HUES64 (cell line): ENCODE data around the gene RTN1.

Experiments used
- H3K27ac ChIP-seq: 2 replicates; pipeline ENCODE4 v1.7.0; 2013; ENCODE audit warnings: low read depth, low read length, inconsistent platforms
- H3K27me3 ChIP-seq: 2 replicates; pipeline ENCODE4 v1.6.1; 2013; ENCODE audit warnings: mild to moderate bottlenecking, low read length; ENCODE audit not compliant: insufficient read depth
- H3K36me3 ChIP-seq: 2 replicates; pipeline ENCODE4 v1.6.1; 2013; ENCODE audit warnings: mild to moderate bottlenecking, low read length; ENCODE audit not compliant: insufficient read depth
- H3K4me1 ChIP-seq: 2 replicates; pipeline ENCODE4 v1.6.1; 2013; ENCODE audit warnings: mild to moderate bottlenecking, low read length, moderate library complexity; ENCODE audit not compliant: insufficient read depth
- H3K4me3 ChIP-seq: 2 replicates; pipeline ENCODE4 v1.5.1; 2013; ENCODE audit warnings: mild to moderate bottlenecking, low read length, moderate library complexity
- H3K9ac ChIP-seq: 2 replicates; pipeline ENCODE4 v1.6.1; 2013; ENCODE audit warnings: mild to moderate bottlenecking, low read depth, low read length
- H3K9me3 ChIP-seq: 2 replicates; pipeline ENCODE4 v1.6.1; 2013; ENCODE audit warnings: low read depth, low read length; ENCODE audit not compliant: insufficient read depth
- WGBS: fragments of 150-250, 120-280 bp; methylation state at CpG from one replicate; pipeline ENCODE4 v1.1.7; 2013; ENCODE audit warnings: missing lambda C conversion rate; 5-methylcytosine and 5-hydroxymethylcytosine counted together

RTN1 gene

DNA sequence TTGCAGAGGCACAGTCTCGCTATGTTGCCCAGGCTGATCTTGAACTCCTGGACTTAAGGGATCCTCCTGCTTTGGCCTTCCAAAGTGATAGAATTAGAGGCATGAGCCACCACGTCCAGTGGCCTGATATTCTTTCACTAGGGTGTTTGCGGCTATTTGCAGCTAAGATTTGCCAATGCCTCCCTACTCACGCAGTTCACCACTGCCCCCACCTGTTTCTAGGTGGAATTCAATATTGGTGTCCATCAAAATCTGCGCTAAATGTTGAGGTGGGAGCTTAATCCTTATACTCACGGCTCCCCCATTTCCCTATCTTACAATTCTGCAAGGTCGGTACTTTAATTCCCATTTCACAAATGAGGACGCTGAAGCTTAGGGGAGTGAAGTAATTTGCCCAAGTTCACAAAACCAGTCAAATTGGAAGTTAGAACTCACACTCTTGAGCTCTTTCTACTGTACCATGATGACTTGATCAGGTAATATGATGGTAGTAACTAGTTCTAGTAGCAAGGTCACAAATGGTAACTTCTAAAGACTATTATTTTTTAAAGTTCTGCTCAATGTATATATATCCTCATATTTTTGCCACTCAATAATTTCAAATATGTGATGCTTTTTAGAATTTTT lies 27.3 kb upstream of the RTN1 start:
- WGBS: 61% methylated on average over 6 of the region's 8 CpGs
- Histone ChIP-seq H3K27ac (no peak overlapping the region), H3K36me3 (no peaks in the 10 kb centered on the region), H3K27me3 (no peaks in the 10 kb centered on the region), H3K9ac (no peak overlapping the region), H3K4me1 (no peaks in the 10 kb centered on the region), H3K4me3 (no peak overlapping the region), H3K9me3 (no peaks in the 10 kb centered on the region)

DNA sequence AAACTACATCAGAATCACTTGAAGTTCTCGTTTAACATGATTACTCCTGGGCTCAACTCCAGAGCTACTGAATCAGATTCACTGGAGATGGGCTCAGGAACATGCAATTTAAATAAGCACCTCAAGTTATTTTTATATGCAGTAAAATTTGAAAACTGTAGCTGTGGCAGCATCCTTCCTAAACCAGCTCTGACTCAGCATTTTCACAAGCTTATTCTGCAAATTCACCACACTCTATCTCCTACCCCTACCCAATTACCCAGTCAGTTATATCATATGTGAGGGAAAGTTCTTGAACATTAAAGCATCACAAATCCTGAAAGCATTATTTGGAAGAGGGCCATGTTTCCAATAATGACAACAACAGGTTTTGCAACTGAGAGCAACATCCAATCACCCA lies 25.1 kb upstream of the RTN1 start:
- Histone ChIP-seq H3K9me3 (no peaks in the 10 kb centered on the region), H3K36me3 (no peaks in the 10 kb centered on the region), H3K4me1 (no peaks in the 10 kb centered on the region), H3K27ac (no peak overlapping the region), H3K4me3 (no peak overlapping the region), H3K9ac (no peak overlapping the region), H3K27me3 (no peaks in the 10 kb centered on the region)
- WGBS: 96% methylated on average over 1 of the region's 1 CpG

DNA sequence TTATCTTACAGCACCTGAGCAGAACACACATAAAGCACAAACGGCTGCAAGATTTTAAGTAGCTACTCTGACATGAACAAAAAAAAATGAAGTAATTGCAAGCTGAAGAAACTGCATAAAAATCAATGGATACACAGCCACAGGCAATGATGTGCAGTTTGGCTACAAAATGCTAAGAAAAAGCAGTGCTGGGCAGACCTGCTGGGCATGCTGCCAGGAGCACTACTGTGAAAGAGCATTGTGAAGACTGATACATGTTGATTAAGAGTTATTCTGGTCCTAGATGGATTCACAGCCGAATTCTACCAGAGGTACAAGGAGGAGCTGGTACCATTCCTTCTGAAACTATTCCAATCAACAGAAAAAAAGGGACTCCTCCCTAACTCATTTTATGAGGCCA lies 20.1 kb upstream of the RTN1 start:
- Histone ChIP-seq H3K27ac (no peak overlapping the region), H3K27me3 (peaks cover 9% of the 10 kb centered on the region; the same call in 1 of the 2 replicates), H3K9ac (no peak overlapping the region), H3K4me3 (no peak overlapping the region), H3K9me3 (no peaks in the 10 kb centered on the region), H3K4me1 (no peaks in the 10 kb centered on the region), H3K36me3 (no peaks in the 10 kb centered on the region)
- WGBS: 83% methylated on average over 2 of the region's 2 CpGs

DNA sequence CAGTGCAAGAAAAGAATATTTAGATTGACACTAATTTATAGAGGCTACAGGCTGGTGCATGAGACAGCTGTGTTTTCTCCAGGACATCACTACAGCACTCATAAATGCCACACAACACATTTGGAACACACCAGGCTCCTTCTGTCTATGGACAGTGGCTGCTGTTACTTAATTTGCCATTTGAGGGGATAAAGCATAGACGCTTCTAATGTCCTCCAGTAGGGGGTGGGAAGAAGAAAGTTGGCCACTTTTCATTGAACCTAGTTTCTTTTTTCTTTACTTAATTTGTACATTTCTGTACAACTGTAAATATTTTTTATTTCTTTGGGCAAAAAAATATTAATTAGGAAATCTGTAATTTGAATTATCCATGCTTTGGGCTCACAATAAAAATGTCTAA lies 12.4 kb upstream of the RTN1 start:
- 44% methylated on average over 1 of the region's 1 CpG for WGBS
- H3K9ac ChIP-seq: no peak overlapping the region
- no peak overlapping the region for H3K27ac ChIP-seq
- H3K4me3 ChIP-seq: no peak overlapping the region
- no peaks in the 10 kb centered on the region for H3K9me3 ChIP-seq
- no peaks in the 10 kb centered on the region for H3K4me1 ChIP-seq
- no peaks in the 10 kb centered on the region for H3K36me3 ChIP-seq
- H3K27me3 ChIP-seq: no peaks in the 10 kb centered on the region

DNA sequence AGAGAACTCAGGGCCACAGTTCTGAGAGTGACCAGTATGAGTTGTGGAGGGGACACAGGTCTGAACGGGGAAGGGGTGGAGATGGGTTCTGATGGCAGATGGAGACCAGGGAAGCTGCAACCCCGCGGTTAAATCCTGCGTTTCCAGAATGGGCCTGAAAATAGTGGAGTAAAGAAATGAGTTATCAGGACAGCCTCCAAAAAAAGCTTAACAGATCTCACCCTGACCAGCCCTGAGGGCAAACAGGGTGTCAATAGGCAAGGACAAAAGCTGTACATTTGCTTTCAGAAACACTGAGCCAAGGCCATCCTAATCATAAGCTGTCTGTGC lies 555 bp upstream of the RTN1 start:
- no peaks in the 10 kb centered on the region for H3K36me3 ChIP-seq
- peak overlapping the region; percentile 62 for H3K4me3 ChIP-seq
- 0 out of 2 replicates have a peak overlapping the region, but pooled peaks have one; percentile 36 for H3K9ac ChIP-seq
- H3K9me3 ChIP-seq: no peaks in the 10 kb centered on the region
- 7% methylated on average over 4 of the region's 4 CpGs for WGBS
- peaks cover 5% of the 10 kb centered on the region; the same call in 1 of the 2 replicates for H3K4me1 ChIP-seq
- H3K27me3 ChIP-seq: peaks cover 75% of the 10 kb centered on the region
- H3K27ac ChIP-seq: no peak overlapping the region

DNA sequence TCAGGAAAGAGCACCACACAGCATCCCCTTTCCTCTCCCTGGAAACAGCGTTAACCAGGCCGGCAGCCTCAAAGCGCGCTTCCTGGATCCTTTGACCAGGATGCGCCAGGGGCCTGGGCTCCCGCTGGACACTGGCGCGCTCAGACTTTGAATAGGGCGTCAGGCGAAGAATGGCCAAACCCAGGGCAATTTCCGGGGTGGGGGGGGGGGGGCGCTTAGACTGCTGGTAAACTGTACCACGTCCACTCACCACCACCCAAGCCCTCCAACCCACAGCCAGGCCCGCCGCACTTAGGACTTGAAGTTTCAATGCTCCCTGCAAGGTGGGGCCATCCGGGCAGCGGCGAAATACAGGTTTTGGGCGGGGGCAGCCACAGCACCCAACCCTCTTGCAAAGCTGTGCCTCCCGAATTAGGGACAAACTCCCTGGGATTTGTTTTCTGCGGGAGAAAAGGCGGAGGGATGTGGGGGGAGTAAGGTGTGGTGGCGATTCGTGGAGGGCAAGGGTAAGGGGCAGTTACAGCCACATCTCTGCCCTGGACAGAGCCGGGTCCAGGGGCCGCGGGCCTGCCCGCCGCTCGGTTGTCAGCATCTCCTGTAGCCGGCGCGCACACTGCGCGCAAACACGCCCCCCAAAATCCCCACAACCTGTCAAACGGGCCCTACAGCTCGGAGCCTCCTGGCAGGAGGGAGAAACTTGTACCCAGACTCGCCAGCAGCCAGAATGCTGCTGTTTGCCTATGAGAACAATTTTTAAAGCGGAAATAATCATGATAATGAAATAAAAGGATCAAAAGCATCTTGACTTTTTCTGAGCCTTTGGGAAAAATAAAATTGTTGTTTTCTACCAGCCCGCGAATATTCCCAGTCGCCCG lies 958 bp downstream of the RTN1 start:
- H3K9ac ChIP-seq: no peak overlapping the region
- WGBS: 4% methylated on average over 40 of the region's 44 CpGs
- H3K4me3 ChIP-seq: peak overlapping the region; percentile 62
- peaks cover 81% of the 10 kb centered on the region for H3K27me3 ChIP-seq
- no peaks in the 10 kb centered on the region for H3K36me3 ChIP-seq
- no peak overlapping the region for H3K27ac ChIP-seq
- H3K4me1 ChIP-seq: peaks cover 5% of the 10 kb centered on the region; the same call in 1 of the 2 replicates
- H3K9me3 ChIP-seq: no peaks in the 10 kb centered on the region

DNA sequence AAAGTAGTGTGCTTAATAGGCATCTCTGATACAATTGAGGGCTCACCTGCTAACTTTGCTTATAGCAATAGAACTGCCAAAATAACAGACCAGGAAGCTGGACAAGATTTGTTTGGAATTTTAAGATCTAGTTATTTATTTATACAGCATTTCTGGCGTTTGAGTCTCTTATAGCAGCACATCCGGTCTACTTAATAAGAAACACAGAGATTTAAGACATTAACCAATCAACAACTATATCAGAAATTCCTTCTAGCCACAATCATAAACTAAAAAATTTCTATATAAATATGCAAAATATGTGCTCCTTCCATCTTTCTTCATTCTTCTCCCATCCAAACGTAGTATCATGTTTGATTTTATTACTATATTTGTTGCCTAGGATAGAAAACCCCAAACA lies 2.6 kb downstream of the RTN1 start:
- Histone ChIP-seq H3K9me3 (no peaks in the 10 kb centered on the region), H3K4me1 (peaks cover 5% of the 10 kb centered on the region; the same call in 1 of the 2 replicates), H3K27ac (no peak overlapping the region), H3K36me3 (no peaks in the 10 kb centered on the region), H3K4me3 (no peak overlapping the region), H3K9ac (no peak overlapping the region), H3K27me3 (peaks cover 76% of the 10 kb centered on the region)
- WGBS: 91% methylated on average over 2 of the region's 3 CpGs

DNA sequence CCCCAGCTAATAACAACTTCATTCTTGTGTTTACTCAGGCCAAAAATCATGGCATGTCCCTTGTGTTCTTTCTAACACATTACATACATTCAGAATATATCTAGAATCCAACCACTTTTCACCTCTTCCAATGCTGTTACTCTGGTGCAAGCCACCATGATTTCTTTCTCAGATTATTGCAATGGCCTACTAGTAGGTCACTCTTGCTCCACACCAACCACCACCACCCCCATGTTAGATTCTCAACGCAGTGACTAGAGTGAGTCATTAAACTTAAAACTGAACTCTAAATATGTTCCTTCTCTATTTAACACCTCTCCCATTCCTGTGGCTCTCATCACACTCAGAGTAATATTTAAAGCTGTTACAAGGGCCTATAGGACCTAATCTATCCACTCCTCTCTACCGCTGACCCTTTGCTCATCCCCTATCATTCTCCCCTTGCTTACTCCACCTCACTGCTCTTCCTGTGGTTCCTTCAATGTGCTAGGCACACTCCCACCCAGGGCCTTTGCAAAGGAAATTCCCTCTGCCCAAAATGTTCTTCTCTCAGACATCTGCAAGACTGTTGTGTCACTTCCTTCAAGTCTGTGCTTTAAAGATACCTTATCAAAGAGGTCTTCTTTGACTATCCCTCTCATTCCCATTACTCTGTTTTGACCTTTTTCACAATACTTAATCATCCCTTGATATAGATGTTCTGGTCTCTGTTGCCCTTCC lies 6.6 kb downstream of the RTN1 start:
- peaks cover 35% of the 10 kb centered on the region for H3K27me3 ChIP-seq
- H3K9me3 ChIP-seq: peaks cover 14% of the 10 kb centered on the region; the same call in 1 of the 2 replicates
- 92% methylated on average over 2 of the region's 2 CpGs for WGBS
- no peak overlapping the region for H3K27ac ChIP-seq
- no peak overlapping the region for H3K9ac ChIP-seq
- no peaks in the 10 kb centered on the region for H3K4me1 ChIP-seq
- H3K4me3 ChIP-seq: no peak overlapping the region
- no peaks in the 10 kb centered on the region for H3K36me3 ChIP-seq

DNA sequence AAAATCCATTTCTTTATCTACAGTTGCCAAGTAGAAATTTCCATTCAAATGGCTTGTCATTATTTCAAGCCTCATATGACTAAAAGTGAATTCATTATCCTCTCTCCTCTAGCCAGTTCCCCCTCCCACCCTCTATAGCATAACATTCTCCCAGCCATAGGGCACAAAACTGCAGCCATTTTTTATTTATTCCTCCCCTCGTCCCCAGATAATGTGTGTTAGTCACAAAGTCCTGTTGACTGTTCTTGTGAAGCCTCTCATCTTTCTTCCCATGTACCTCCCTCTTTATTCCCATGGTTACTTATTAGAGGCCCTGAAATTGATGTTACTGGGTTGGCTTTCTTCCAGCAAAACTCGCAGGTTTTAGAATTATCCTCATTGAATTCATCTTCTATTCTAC lies 13.2 kb downstream of the RTN1 start:
- no peaks in the 10 kb centered on the region for H3K4me1 ChIP-seq

DNA sequence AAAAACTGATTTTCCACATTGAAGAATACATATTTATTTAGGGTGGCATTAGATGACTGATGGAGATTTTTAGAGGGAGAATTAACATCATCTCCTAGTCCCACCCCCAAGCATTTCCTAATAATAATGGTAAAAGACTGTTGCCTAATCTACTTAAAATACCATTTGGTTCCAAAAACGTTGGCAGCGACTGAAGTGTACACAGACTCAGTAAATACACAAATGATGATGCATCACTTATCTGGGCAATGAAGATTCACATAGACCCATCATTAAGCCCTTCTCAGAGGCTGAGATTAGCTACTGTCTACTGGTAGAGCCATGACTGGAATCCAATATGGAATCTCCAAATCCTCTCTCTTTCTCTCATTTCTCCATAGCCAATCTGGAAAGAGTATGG lies 18.2 kb downstream of the RTN1 start:
- Histone ChIP-seq H3K27me3 (no peaks in the 10 kb centered on the region), H3K27ac (no peak overlapping the region), H3K9me3 (no peaks in the 10 kb centered on the region), H3K9ac (no peak overlapping the region), H3K36me3 (no peaks in the 10 kb centered on the region), H3K4me3 (no peak overlapping the region), H3K4me1 (no peaks in the 10 kb centered on the region; the same call in 1 of the 2 replicates)
- WGBS: 86% methylated on average over 2 of the region's 2 CpGs

More for the DNA sequence above, 13.2 kb downstream of the RTN1 start:
- no peaks in the 10 kb centered on the region for H3K27me3 ChIP-seq
- H3K27ac ChIP-seq: no peak overlapping the region
- H3K9ac ChIP-seq: no peak overlapping the region
- 82% methylated on average over 2 of the region's 2 CpGs for WGBS
- H3K9me3 ChIP-seq: peaks cover 18% of the 10 kb centered on the region; the same call in 1 of the 2 replicates
- H3K4me3 ChIP-seq: no peak overlapping the region
- H3K36me3 ChIP-seq: no peaks in the 10 kb centered on the region

DNA sequence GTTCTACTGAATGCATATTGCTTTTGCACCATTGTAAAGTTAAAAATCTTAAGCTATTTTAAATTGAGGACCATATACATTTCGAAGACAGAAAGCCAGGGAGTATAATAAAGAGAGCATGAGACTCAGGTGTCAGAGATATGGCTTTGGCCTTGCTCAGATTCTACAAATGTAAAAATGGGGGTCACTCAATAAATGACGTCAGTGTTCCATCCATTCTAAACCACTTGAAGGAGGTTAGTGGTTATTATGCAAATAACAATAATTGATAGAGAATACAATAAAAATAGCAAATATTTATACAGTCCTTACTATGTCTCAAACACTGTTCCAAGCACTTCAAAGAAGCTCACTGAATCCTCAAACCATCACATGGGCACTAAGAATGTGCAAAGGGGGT lies 20.1 kb downstream of the RTN1 start:
- no peaks in the 10 kb centered on the region for H3K9me3 ChIP-seq

More for the DNA sequence above, 20.1 kb downstream of the RTN1 start:
- no peaks in the 10 kb centered on the region for H3K36me3 ChIP-seq
- H3K27me3 ChIP-seq: no peaks in the 10 kb centered on the region
- H3K9ac ChIP-seq: no peak overlapping the region
- no peaks in the 10 kb centered on the region; the same call in 1 of the 2 replicates for H3K4me1 ChIP-seq
- H3K4me3 ChIP-seq: no peak overlapping the region
- no peak overlapping the region for H3K27ac ChIP-seq
- WGBS: 100% methylated on average over 1 of the region's 2 CpGs
